HepG2 (cell line): ENCODE measurements around the gene MMP7. TPM values are rescaled to one million over a fixed set of nuclear protein-coding genes. Genes with fewer than 3 reads are reported as not detected.

Experiments
- ATAC-seq: fragments of 200-7000 bp; cut with Tn5 transposase; 3 replicates; pipeline ENCODE4 v1.9.1; 2020; ENCODE audit warnings: mild to moderate bottlenecking, moderate library complexity
- BruUV-seq: library from RNA; stranded (reverse); fragments of 400-500 nt; replicated peaks from 2 replicates; lab custom pipeline; 2021; lab: Mats Ljungman, UMichigan
- CTCF ChIA-PET: fragments of 300-600 bp; formaldehyde crosslinking; extraction: SDS; loops from one replicate; lab custom pipeline; 2021; ENCODE audit warnings: low total read pairs, inconsistent platforms, low intra/inter-chr PET ratio; lab: Yijun Ruan, JAX
- POLR2A ChIA-PET: fragments of 350-600 bp; sonication (Branson Sonifier 250); formaldehyde crosslinking; loops from one replicate; lab custom pipeline; 2020; ENCODE audit warnings: antibody characterized with exemption, inconsistent platforms; lab: Yijun Ruan, JAX
- DNase-seq: peaks from one replicate; pipeline ENCODE4 v3.0.0-alpha.2; 2015; ENCODE audit warnings: low spot score
- FAIRE-seq: peaks from 3 replicates; lab custom pipeline; 2011; peaks lifted over from hg19 to GRCh38; lab: Jason Lieb, UNC
- H2AFZ ChIP-seq: one replicate; pipeline ENCODE4 v1.6.1; 2011; ENCODE audit warnings: low read length, inconsistent platforms
- H3K27ac ChIP-seq: fragments of 300-600 bp; 3 replicates; pipeline ENCODE4 v1.8.0; 2011; ENCODE audit warnings: mixed run types, mild to moderate bottlenecking, mixed read lengths, low read length, inconsistent platforms; ENCODE audit not compliant: insufficient read depth; ENCODE audit errors: extremely low read length
- H3K27me3 ChIP-seq, 2 experiments: fragments of 200-600 bp in 1 of 2; 2 replicates in 1 of 2; 3 replicates in 1 of 2; pipeline versions ENCODE4 v1.6.0 to v1.8.0; 2011; ENCODE audit warnings: low read length in 2 of 2, mild to moderate bottlenecking in 2 of 2, moderate library complexity in 2 of 2, inconsistent platforms in 1 of 2; ENCODE audit not compliant: insufficient read depth in 2 of 2, control insufficient read depth in 1 of 2
- H3K36me3 ChIP-seq, 2 experiments: fragments of 200-600 bp in 1 of 2; replicated peaks in 1 of 2; 2 replicates in 1 of 2; 3 replicates in 1 of 2; pipeline versions ENCODE4 v1.5.1 to v1.8.0; 2011; ENCODE audit warnings: low read length in 2 of 2, inconsistent platforms in 1 of 2; ENCODE audit not compliant: insufficient read depth in 2 of 2, control insufficient read depth in 1 of 2
- H3K4me1 ChIP-seq: 2 replicates; pipeline ENCODE4 v1.5.1; 2012; ENCODE audit warnings: low read length, inconsistent platforms; ENCODE audit not compliant: insufficient read depth
- H3K4me2 ChIP-seq: 2 replicates; pipeline ENCODE4 v1.6.0; 2011; ENCODE audit warnings: low read depth, low read length, inconsistent platforms
- H3K4me3 ChIP-seq, 3 experiments: fragments of 200-600 bp in 1 of 3; sonication (generic), shearing (Covaris generic) in 1 of 3; replicated peaks in 1 of 3; 2 replicates each; pipeline ENCODE4 v1.5.1; 2011 to 2016; ENCODE audit warnings: low read length in 3 of 3, inconsistent platforms in 2 of 3, low read depth in 2 of 3, mild to moderate bottlenecking in 2 of 3, control low read depth in 1 of 3, mixed read lengths in 1 of 3; ENCODE audit not compliant: insufficient read depth in 1 of 3
- H3K79me2 ChIP-seq: one replicate; pipeline ENCODE4 v1.6.1; 2011; ENCODE audit warnings: low read length, inconsistent platforms; ENCODE audit not compliant: insufficient read depth
- H3K9ac ChIP-seq: 2 replicates; pipeline ENCODE4 v1.6.0; 2011; ENCODE audit warnings: mild to moderate bottlenecking, low read depth, low read length, inconsistent platforms; ENCODE audit not compliant: insufficient read depth
- H3K9me3 ChIP-seq: 2 replicates; pipeline ENCODE4 v1.5.1; 2012; ENCODE audit warnings: mild to moderate bottlenecking, low read length
- H4K20me1 ChIP-seq: 2 replicates; pipeline ENCODE4 v1.6.0; 2011; ENCODE audit warnings: inconsistent platforms, mild to moderate bottlenecking, low read length, moderate library complexity; ENCODE audit not compliant: insufficient read depth
- MED13 ChIP-seq: sonication (generic); formaldehyde crosslinking; IDR thresholded peaks from 2 replicates; pipeline ENCODE4 v1.5.0; 2020; ENCODE audit warnings: missing genetic modification reagents
- NCOA2 ChIP-seq: sonication (generic); formaldehyde crosslinking; IDR thresholded peaks from 2 replicates; pipeline ENCODE4 v1.8.0; 2022; ENCODE audit warnings: inconsistent platforms
- NFE2L2 ChIP-seq: fragments of 150-350 bp; IDR thresholded peaks from 2 replicates; pipeline ENCODE4 v1.6.1; 2014; ENCODE audit warnings: low read length
- PRPF4 ChIP-seq: fragments of 200-400 bp; formaldehyde crosslinking; IDR thresholded peaks from 2 replicates; pipeline ENCODE4 v1.6.1; 2016; ENCODE audit warnings: low read length, low read depth; ENCODE audit not compliant: poor library complexity, severe bottlenecking
- RARA ChIP-seq: IDR thresholded peaks from 2 replicates; pipeline ENCODE4 v1.6.1; 2016; ENCODE audit warnings: missing genetic modification reagents, missing compliant biosample characterization
- RFX3 ChIP-seq: IDR thresholded peaks from 2 replicates; pipeline ENCODE4 v1.6.1; 2016; ENCODE audit warnings: missing biosample characterization, missing genetic modification reagents
- RXRA ChIP-seq: sonication (generic); formaldehyde crosslinking; IDR thresholded peaks from 2 replicates; pipeline ENCODE4 v1.5.1; 2020; ENCODE audit warnings: missing genetic modification reagents
- SOX13 ChIP-seq, 3 experiments: fragments of 450-650 bp in 1 of 3; sonication (generic) in 1 of 3; formaldehyde crosslinking in 1 of 3; IDR thresholded peaks in 2 of 3; conservative IDR thresholded peaks in 1 of 3; 2 replicates each; pipeline versions ENCODE4 v1.5.0 to v1.6.1; 2016 to 2020; ENCODE audit warnings: antibody characterized with exemption in 1 of 3, mild to moderate bottlenecking in 1 of 3, missing compliant biosample characterization in 1 of 3, missing genetic modification reagents in 1 of 3, moderate library complexity in 1 of 3
- ZNF3 ChIP-seq: IDR thresholded peaks from 2 replicates; pipeline ENCODE4 v1.7.0; 2017; ENCODE audit warnings: inconsistent platforms
- ZSCAN22 ChIP-seq: sonication (generic); formaldehyde crosslinking; IDR thresholded peaks from 2 replicates; pipeline ENCODE4 v1.4.0; 2020; ENCODE audit warnings: mild to moderate bottlenecking, missing genetic modification reagents
- WGBS: methylation state at CpG from one replicate; pipeline ENCODE4 v1.1.6; 2017; ENCODE audit warnings: low lambda C conversion rate; 5-methylcytosine and 5-hydroxymethylcytosine counted together
- in situ Hi-C: cut with HindIII; loops from 2 replicates; pipeline ENCODE4 v1.10.0; 2017; ENCODE audit warnings: low pct_unique_long_range_greater_than_20kb; ENCODE audit not compliant: extremely low pct_ligation_motif_present
- intact Hi-C: fragments of 100-400 bp; cut with micrococcal nuclease; formaldehyde crosslinking; loops from one replicate; pipeline ENCODE4 v1.10.0; 2022; ENCODE audit not compliant: unreplicated experiment
- polyA plus RNA-seq, 8 experiments: library from polyadenylated mRNA; depleted of rRNA in 3 of 8; stranded (reverse) in 7 of 8; unstranded in 1 of 8; fragments of >200 nt; fragmentation: Illumina TruSeq in 4 of 8; extraction: Trizol in 4 of 8; gene quantifications; 2 replicates each; pipeline versions ENCODE4 v1.2.1 to v1.2.3, GENCODE V29; 2011 to 2016; ENCODE audit warnings: low read depth in 4 of 8, missing spikeins in 1 of 8, mixed read lengths in 1 of 8; ENCODE audit not compliant: insufficient read depth in 1 of 8
- total RNA-seq, 5 experiments: library from RNA; depleted of rRNA; stranded (reverse); fragments of >200 nt; fragmentation: Illumina TruSeq; extraction: Trizol; gene quantifications; 2 replicates each; pipeline ENCODE4 v1.2.3, GENCODE V29; 2016; ENCODE audit warnings: low read depth in 1 of 5
- TF ChIP-seq, protein P1 (sequence below): IDR thresholded peaks from 2 replicates; pipeline ENCODE4 v1.6.1; 2016; ENCODE audit warnings: missing biosample characterization, missing genetic modification reagents, low read depth
- TF ChIP-seq, protein P2 (sequence below): sonication (generic); formaldehyde crosslinking; IDR thresholded peaks from 2 replicates; pipeline ENCODE4 v1.5.0; 2020; ENCODE audit warnings: missing genetic modification reagents
- TF ChIP-seq, protein P3 (sequence below): IDR thresholded peaks from 2 replicates; pipeline ENCODE4 v1.6.1; 2016

Gene MMP7
- total and polyA plus RNA-seq, 2 of the 13 experiments (the other 11 are each of a cell fraction or from before 2014, with no cell fraction given), result 0.17 TPM; not detected in 1

DNA sequence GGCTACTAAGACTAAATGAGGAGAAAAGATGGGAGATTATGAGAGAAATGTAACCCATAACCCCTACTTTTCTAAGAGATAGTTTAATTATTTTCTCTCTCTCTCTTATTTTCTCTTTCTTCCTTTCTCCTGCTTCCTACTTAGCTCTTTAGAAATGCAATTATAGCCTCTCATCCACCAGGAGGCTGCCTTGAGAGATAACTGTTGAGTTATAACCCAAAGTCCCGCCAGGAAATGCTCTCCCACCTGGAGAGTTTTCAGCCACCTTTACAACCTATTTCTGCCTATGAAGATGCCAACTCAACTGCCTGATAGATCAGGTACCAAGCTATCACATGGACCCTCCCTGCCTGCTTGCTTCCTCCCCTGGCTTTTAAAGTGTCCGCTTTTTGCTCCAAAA lies 44.0 kb downstream of the MMP7 start:
- Histone ChIP-seq H3K4me2 (no peak overlapping the region), H3K9ac (no peak overlapping the region), H3K4me1 (peaks cover 87% of the 10 kb centered on the region), H3K27ac (no peak overlapping the region), H3K79me2 (no peaks in the 10 kb centered on the region), H4K20me1 (no peaks in the 10 kb centered on the region), H3K27me3 (no peaks in the 10 kb centered on the region), H3K9me3 (no peaks in the 10 kb centered on the region), H2AFZ (no peak overlapping the region), H3K36me3 (no peaks in the 10 kb centered on the region), H3K4me3 (no peak overlapping the region)
- in situ Hi-C loops, result no loop called here
- FAIRE-seq (no peak), DNase-seq (no peak), ATAC-seq (no peak)
- ChIA-PET CTCF (no interaction called here), POLR2A (no interaction called here)
- BruUV-seq, result no TSS peak
- WGBS, result 100% methylated on average over 2 of the region's 2 CpGs
- TF ChIP-seq ZNF3 (CRISPR knock-in tag) (no peak), ZSCAN22 (CRISPR knock-in tag) (0 out of 2 replicates have a peak, but pooled peaks have one; percentile 10)
- intact Hi-C loops, result no loop called here

DNA sequence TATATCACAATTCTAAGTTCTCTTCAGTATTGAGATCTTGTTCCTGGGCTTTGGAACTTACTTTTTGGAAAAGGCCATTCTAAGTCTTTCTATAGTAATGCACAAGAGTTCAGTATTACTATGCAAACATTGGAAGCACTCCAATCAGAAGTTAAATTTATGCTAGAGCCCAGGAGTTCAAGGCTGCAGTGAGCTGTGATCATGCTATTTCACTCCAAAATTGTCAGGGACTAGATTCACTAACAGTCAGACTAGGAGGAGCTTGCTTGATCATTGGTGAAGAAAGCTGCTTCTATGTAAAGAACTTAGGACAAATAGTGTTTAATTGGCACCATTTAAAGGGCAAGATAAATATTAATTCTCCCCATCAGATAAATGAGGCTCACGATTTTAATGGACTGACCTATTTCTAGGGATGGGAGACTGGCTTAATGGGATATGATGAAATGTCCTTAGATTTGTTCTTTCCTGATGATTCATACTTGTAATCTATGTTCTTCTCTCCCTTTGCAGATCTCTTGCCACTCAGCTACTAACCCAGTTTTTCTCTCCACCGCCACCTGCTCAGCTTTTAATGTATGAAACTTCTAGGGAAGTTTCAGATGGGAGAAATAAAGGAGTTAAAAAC lies 45.3 kb downstream of the MMP7 start:
- ATAC-seq (peak; percentile 78), FAIRE-seq (no peak), DNase-seq (peak; percentile 72)
- H2AFZ ChIP-seq, result no peak overlapping the region
- H3K79me2 ChIP-seq, result no peaks in the 10 kb centered on the region
- in situ Hi-C loops (no loop called here), intact Hi-C loops (no loop called here)
- H3K4me3 ChIP-seq, result peak overlapping the region in 1 of 3 experiments; percentile 4; a peak in 2 of 6 replicates
- H3K27ac ChIP-seq, result peak overlapping the region; percentile 59
- peak overlapping the region; percentile 51 for H3K4me2 ChIP-seq
- ChIA-PET CTCF (no interaction called here), POLR2A (interaction anchor here (0.5 to 1.0 kb wide), 3 partner anchors 33 to 138 kb away, joined by 3 to 5 read pairs (median 4); partner anchors contain the start of gene BIRC2)
- no peaks in the 10 kb centered on the region for H4K20me1 ChIP-seq
- WGBS, result 34% methylated on average over 2 of the region's 2 CpGs
- no peaks in the 10 kb centered on the region for H3K9me3 ChIP-seq
- BruUV-seq, result no TSS peak
- H3K4me1 ChIP-seq, result peaks cover 77% of the 10 kb centered on the region
- no peak overlapping the region for H3K9ac ChIP-seq
- no peaks in the 10 kb centered on the region for H3K36me3 ChIP-seq
- H3K27me3 ChIP-seq, result no peaks in the 10 kb centered on the region
- no peak for TF ChIP-seq RFX3
- TF ChIP-seq RXRA, result peak; percentile 34; the same call in 1 of the 2 replicates
- peak; percentile 93 for TF ChIP-seq RARA
- TF ChIP-seq, protein P1, sequence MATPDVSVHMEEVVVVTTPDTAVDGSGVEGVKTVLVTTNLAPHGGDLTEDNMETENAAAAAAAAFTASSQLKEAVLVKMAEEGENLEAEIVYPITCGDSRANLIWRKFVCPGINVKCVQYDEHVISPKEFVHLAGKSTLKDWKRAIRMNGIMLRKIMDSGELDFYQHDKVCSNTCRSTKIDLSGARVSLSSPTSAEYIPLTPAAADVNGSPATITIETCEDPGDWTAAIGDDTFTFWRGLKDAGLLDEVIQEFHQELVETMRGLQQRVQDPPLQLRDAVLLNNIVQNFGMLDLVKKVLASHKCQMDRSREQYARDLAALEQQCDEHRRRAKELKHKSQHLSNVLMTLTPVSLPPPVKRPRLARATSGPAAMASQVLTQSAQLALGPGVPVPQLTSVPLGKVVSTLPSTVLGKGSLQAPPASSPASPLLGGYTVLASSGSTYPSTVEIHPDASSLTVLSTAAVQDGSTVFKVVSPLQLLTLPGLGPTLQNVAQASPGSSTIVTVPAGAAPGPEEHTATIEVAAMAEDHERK (CRISPR knock-in tag), result no peak
- TF ChIP-seq, protein P2, sequence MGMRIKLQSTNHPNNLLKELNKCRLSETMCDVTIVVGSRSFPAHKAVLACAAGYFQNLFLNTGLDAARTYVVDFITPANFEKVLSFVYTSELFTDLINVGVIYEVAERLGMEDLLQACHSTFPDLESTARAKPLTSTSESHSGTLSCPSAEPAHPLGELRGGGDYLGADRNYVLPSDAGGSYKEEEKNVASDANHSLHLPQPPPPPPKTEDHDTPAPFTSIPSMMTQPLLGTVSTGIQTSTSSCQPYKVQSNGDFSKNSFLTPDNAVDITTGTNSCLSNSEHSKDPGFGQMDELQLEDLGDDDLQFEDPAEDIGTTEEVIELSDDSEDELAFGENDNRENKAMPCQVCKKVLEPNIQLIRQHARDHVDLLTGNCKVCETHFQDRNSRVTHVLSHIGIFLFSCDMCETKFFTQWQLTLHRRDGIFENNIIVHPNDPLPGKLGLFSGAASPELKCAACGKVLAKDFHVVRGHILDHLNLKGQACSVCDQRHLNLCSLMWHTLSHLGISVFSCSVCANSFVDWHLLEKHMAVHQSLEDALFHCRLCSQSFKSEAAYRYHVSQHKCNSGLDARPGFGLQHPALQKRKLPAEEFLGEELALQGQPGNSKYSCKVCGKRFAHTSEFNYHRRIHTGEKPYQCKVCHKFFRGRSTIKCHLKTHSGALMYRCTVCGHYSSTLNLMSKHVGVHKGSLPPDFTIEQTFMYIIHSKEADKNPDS, result no peak
- TF ChIP-seq NCOA2 (CRISPR knock-in tag), result peak; percentile 55
- no peak for TF ChIP-seq PRPF4
- TF ChIP-seq, protein P3, sequence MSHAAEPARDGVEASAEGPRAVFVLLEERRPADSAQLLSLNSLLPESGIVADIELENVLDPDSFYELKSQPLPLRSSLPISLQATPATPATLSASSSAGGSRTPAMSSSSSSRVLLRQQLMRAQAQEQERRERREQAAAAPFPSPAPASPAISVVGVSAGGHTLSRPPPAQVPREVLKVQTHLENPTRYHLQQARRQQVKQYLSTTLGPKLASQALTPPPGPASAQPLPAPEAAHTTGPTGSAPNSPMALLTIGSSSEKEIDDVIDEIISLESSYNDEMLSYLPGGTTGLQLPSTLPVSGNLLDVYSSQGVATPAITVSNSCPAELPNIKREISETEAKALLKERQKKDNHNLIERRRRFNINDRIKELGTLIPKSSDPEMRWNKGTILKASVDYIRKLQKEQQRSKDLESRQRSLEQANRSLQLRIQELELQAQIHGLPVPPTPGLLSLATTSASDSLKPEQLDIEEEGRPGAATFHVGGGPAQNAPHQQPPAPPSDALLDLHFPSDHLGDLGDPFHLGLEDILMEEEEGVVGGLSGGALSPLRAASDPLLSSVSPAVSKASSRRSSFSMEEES (CRISPR knock-in tag), result no peak
- no peak for TF ChIP-seq NFE2L2
- TF ChIP-seq SOX13 (IDR thresholded peaks at IDR 0.05), result no peak
- TF ChIP-seq SOX13 (CRISPR knock-in tag; conservative IDR thresholded peaks at IDR 0.05 in 1 of 2, IDR thresholded peaks at IDR 0.05 in 1 of 2), result peak in 1 of 2 experiments; percentile 41; a peak in 1 of 4 replicates
- TF ChIP-seq MED13, result no peak
